HG03045 (cell line): Measurements from ENCODE around the gene RNF123.
A peak's percentile ranks its signal among the peaks of the same experiment; 100 is the strongest.
"Not testable (repeated sequence)": the region's sequence is repeated elsewhere in the genome, so short reads cannot be mapped to it uniquely, and the experiment has no call there.

Experiments
- ATAC-seq: cut with Tn5 transposase; IDR thresholded peaks from one replicate; pipeline ENCODE4 v1.9.1; 2021; ENCODE audit warnings: mild to moderate bottlenecking, moderate library complexity; ENCODE audit not compliant: unreplicated experiment

Gene RNF123

GRCh38 chr3:49675912-49676311 lies 13.4 kb upstream of the RNF123 start:
- no peak for ATAC-seq

GRCh38 chr3:49680493-49681231 lies 8.7 kb upstream of the RNF123 start:
- ATAC-seq: no peak

GRCh38 chr3:49681232-49681522 lies 8.2 kb upstream of the RNF123 start:
- ATAC-seq: no peak

- ATAC-seq: no peak
These were observed 7.8 kb upstream of the RNF123 start for GRCh38 chr3:49681543-49681942.

GRCh38 chr3:49683162-49683561 lies 6.2 kb upstream of the RNF123 start:
- no peak for ATAC-seq

GRCh38 chr3:49684453-49684852 lies 4.9 kb upstream of the RNF123 start:
- not testable (repeated sequence) for ATAC-seq

- not testable (repeated sequence) for ATAC-seq
These were observed 4.3 kb upstream of the RNF123 start for GRCh38 chr3:49685103-49685502.

- not testable (repeated sequence) for ATAC-seq
These were observed 3.5 kb upstream of the RNF123 start for GRCh38 chr3:49685846-49686245.

- ATAC-seq: not testable (repeated sequence)
These were observed 3.0 kb upstream of the RNF123 start for GRCh38 chr3:49686346-49686745.

- not testable (repeated sequence) for ATAC-seq
These were observed 2.5 kb upstream of the RNF123 start for GRCh38 chr3:49686769-49687423.

- not testable (repeated sequence) for ATAC-seq
These were observed 1.9 kb upstream of the RNF123 start for GRCh38 chr3:49687424-49687795.

- peak; percentile 1 for ATAC-seq
These were observed 865 bp upstream of the RNF123 start for GRCh38 chr3:49688338-49689045.

GRCh38 chr3:49689908-49690624 lies 709 bp downstream of the RNF123 start:
- ATAC-seq: not testable (repeated sequence)

- not testable (repeated sequence) for ATAC-seq
These were observed 1.5 kb downstream of the RNF123 start for GRCh38 chr3:49690856-49691255.

GRCh38 chr3:49691481-49691880 lies 2.1 kb downstream of the RNF123 start:
- not testable (repeated sequence) for ATAC-seq

GRCh38 chr3:49694409-49695070 lies 5.2 kb downstream of the RNF123 start:
- ATAC-seq: not testable (repeated sequence)

- ATAC-seq: not testable (repeated sequence)
These were observed 6.1 kb downstream of the RNF123 start for GRCh38 chr3:49695350-49696015.

GRCh38 chr3:49699281-49699979 lies 10.1 kb downstream of the RNF123 start:
- ATAC-seq: no peak

GRCh38 chr3:49700014-49700413 lies 10.7 kb downstream of the RNF123 start:
- no peak for ATAC-seq
